HepG2 (cell line): ENCODE results near the gene CTSA. TPM values are rescaled to one million over a fixed set of nuclear protein-coding genes. Genes with fewer than 3 reads are reported as not detected.
A peak's percentile ranks its signal among the peaks of the same experiment; 100 is the strongest.

ENCODE experiments used
- CREBL2 ChIP-seq: sonication (generic); formaldehyde crosslinking; IDR thresholded peaks from 2 replicates; pipeline ENCODE4 v1.8.1; 2023; ENCODE audit warnings: missing genetic modification reagents, mild to moderate bottlenecking, borderline replicate concordance
- GABPA ChIP-seq, 2 experiments: IDR thresholded peaks; 2 replicates each; pipeline ENCODE4 v1.6.1; 2011 to 2016; ENCODE audit warnings: low read depth in 2 of 2, low read length in 1 of 2, missing biosample characterization in 1 of 2, missing genetic modification characterization in 1 of 2
- GATA4 ChIP-seq: sonication (generic); IDR thresholded peaks from 2 replicates; pipeline ENCODE4 v1.6.1; 2016; ENCODE audit warnings: antibody characterized with exemption, low read depth, borderline replicate concordance
- HOXA5 ChIP-seq: sonication (generic); formaldehyde crosslinking; IDR thresholded peaks from 2 replicates; pipeline ENCODE4 v1.4.0; 2020; ENCODE audit warnings: missing genetic modification reagents
- NFIB ChIP-seq: sonication (generic); formaldehyde crosslinking; IDR thresholded peaks from 2 replicates; pipeline ENCODE4 v1.9.0; 2021; ENCODE audit warnings: missing genetic modification reagents, mild to moderate bottlenecking, borderline replicate concordance
- NR2F6 ChIP-seq, 2 experiments: IDR thresholded peaks; 2 replicates each; pipeline ENCODE4 v1.6.1; 2016; ENCODE audit warnings: antibody characterized with exemption in 1 of 2, mild to moderate bottlenecking in 1 of 2
- PPARG ChIP-seq: conservative IDR thresholded peaks from 2 replicates; pipeline ENCODE4 v1.6.1; 2016; ENCODE audit warnings: missing biosample characterization, missing genetic modification reagents
- REST ChIP-seq, 2 experiments: IDR thresholded peaks; 2 replicates each; pipeline ENCODE4 v1.6.1; 2011 to 2012; ENCODE audit warnings: low read length in 2 of 2, borderline replicate concordance in 1 of 2, low read depth in 1 of 2, mild to moderate bottlenecking in 1 of 2, moderate library complexity in 1 of 2
- SPEN ChIP-seq: sonication (generic); formaldehyde crosslinking; IDR thresholded peaks from 2 replicates; pipeline ENCODE4 v1.5.1; 2020; ENCODE audit warnings: low read depth, mild to moderate bottlenecking, missing genetic modification reagents
- ZHX2 ChIP-seq, 2 experiments: sonication (generic) in 1 of 2; formaldehyde crosslinking in 1 of 2; IDR thresholded peaks; 2 replicates each; pipeline versions ENCODE4 v1.6.1 to v1.9.0; 2014 to 2022; ENCODE audit warnings: antibody characterized with exemption in 1 of 2, borderline replicate concordance in 1 of 2, inconsistent platforms in 1 of 2, low read depth in 1 of 2, missing genetic modification reagents in 1 of 2
- ZNF24 ChIP-seq: fragments of 450-650 bp; IDR thresholded peaks from 2 replicates; pipeline ENCODE4 v1.6.1; 2017; ENCODE audit warnings: antibody characterized with exemption, mild to moderate bottlenecking
- ZNF33B ChIP-seq: sonication (generic); formaldehyde crosslinking; IDR thresholded peaks from 2 replicates; pipeline ENCODE4 v1.5.1; 2020; ENCODE audit warnings: mild to moderate bottlenecking, missing genetic modification reagents
- ZNF546 ChIP-seq: sonication (generic); formaldehyde crosslinking; conservative IDR thresholded peaks from 2 replicates; pipeline ENCODE4 v1.8.1; 2023; ENCODE audit warnings: mild to moderate bottlenecking, missing genetic modification reagents
- polyA plus RNA-seq, 8 experiments: library from polyadenylated mRNA; depleted of rRNA in 3 of 8; stranded (reverse) in 7 of 8; unstranded in 1 of 8; fragments of >200 nt; fragmentation: Illumina TruSeq in 4 of 8; extraction: Trizol in 4 of 8; gene quantifications; 2 replicates each; pipeline versions ENCODE4 v1.2.1 to v1.2.3, GENCODE V29; 2011 to 2016; ENCODE audit warnings: low read depth in 4 of 8, missing spikeins in 1 of 8, mixed read lengths in 1 of 8; ENCODE audit not compliant: insufficient read depth in 1 of 8
- total RNA-seq, 5 experiments: library from RNA; depleted of rRNA; stranded (reverse); fragments of >200 nt; fragmentation: Illumina TruSeq; extraction: Trizol; gene quantifications; 2 replicates each; pipeline ENCODE4 v1.2.3, GENCODE V29; 2016; ENCODE audit warnings: low read depth in 1 of 5

The CTSA gene
- total and polyA plus RNA-seq, 2 of the 13 experiments (the other 11 are each of a cell fraction or from before 2014, with no cell fraction given) = 202 to 231 TPM

- peak; percentile 33 for TF ChIP-seq ZNF33B (CRISPR knock-in tag)
- peak; percentile 93 for TF ChIP-seq NR2F6 (IDR thresholded peaks at IDR 0.05)
- TF ChIP-seq NR2F6 (CRISPR knock-in tag; IDR thresholded peaks at IDR 0.05) = peak; percentile 83
- peak; percentile 81 for TF ChIP-seq ZHX2 (IDR thresholded peaks at IDR 0.05; ENCODE audit: low read depth)
- no peak; the same call in 1 of the 2 replicates for TF ChIP-seq ZHX2 (CRISPR knock-in tag; IDR thresholded peaks at IDR 0.05; ENCODE audit: borderline replicate concordance)
- no peak; the same call in 1 of the 2 replicates for TF ChIP-seq CREBL2 (CRISPR knock-in tag)
- peak; percentile 96 for TF ChIP-seq GABPA (IDR thresholded peaks at IDR 0.05; ENCODE audit: low read depth, low read length)
- TF ChIP-seq GABPA (CRISPR knock-in tag; IDR thresholded peaks at IDR 0.05; ENCODE audit: low read depth) = peak; percentile 99
- TF ChIP-seq REST (IDR thresholded peaks at IDR 0.05; ENCODE audit: borderline replicate concordance in 1 of 2, low read depth in 1 of 2, low read length in 2 of 2) = peak in 1 of 2 experiments; percentile 66; a peak in 2 of 4 replicates
- TF ChIP-seq PPARG (CRISPR knock-in tag) = peak; percentile 58
- TF ChIP-seq ZNF546 = peak; percentile 81; the same call in 1 of the 2 replicates
- TF ChIP-seq SPEN (CRISPR knock-in tag) = peak; percentile 92
- peak; percentile 35; the same call in 1 of the 2 replicates for TF ChIP-seq ZNF24
- peak; percentile 48 for TF ChIP-seq GATA4
- peak; percentile 87; the same call in 1 of the 2 replicates for TF ChIP-seq HOXA5
- TF ChIP-seq NFIB = no peak
Measured at GRCh38 chr20:45857114-45857881, 33.8 kb upstream of the CTSA start, which contains the start of the genes ACOT8 and ZSWIM3 (continued).
